Gastrocnemius medialis (tissue), 4 donors: ENCODE measurements around the gene YPEL2. TPM values are rescaled to one million over a fixed set of nuclear protein-coding genes. Genes with fewer than 3 reads are reported as not detected.

Source experiments
- ATAC-seq, 2 donors: fragments of 150-250 bp; one replicate each; pipeline ENCODE4 v1.9.1; 2016
- DNase-seq, 2 donors: peaks; one replicate each; pipeline ENCODE4 v3.0.0-alpha.2; 2019
- H3K27ac ChIP-seq, 4 donors: fragments of 200-600 bp; sonication (generic); 1 replicate in 1 of 4; 2 replicates in 3 of 4; pipeline ENCODE4 v1.5.1; 2016 to 2018; ENCODE audit warnings: mild to moderate bottlenecking in 2 of 4, moderate library complexity in 1 of 4
- H3K27me3 ChIP-seq, 3 donors: fragments of 200-600 bp; sonication (generic) in 2 of 3; 1 replicate in 1 of 3; 2 replicates in 2 of 3; pipeline versions ENCODE4 v1.5.1 to v1.6.0; 2016 to 2019; ENCODE audit warnings: mild to moderate bottlenecking in 1 of 3, moderate library complexity in 1 of 3
- H3K36me3 ChIP-seq, 2 donors: fragments of 200-600 bp; sonication (generic) in 1 of 2; one replicate each; pipeline ENCODE4 v1.5.1; 2017 to 2018
- H3K4me1 ChIP-seq, 2 donors: fragments of 200-600 bp; sonication (generic) in 1 of 2; one replicate each; pipeline ENCODE4 v1.5.1; 2016 to 2017; ENCODE audit warnings: mild to moderate bottlenecking in 2 of 2
- H3K4me3 ChIP-seq, 4 donors: fragments of 200-600 bp; sonication (generic) in 3 of 4; 1 replicate in 1 of 4; 2 replicates in 3 of 4; pipeline ENCODE4 v1.5.1; 2016 to 2019; ENCODE audit warnings: mild to moderate bottlenecking in 2 of 4
- H3K9me3 ChIP-seq, 3 donors: fragments of 200-600 bp; sonication (generic) in 2 of 3; 1 replicate in 1 of 3; 2 replicates in 2 of 3; pipeline ENCODE4 v1.5.1; 2016 to 2019
- CTCF ChIP-seq, 5 experiments: fragments of 450-650 bp in 3 of 5; fragments of 200-600 bp in 2 of 5; sonication (generic) in 2 of 5; IDR thresholded peaks in 4 of 5; conservative IDR thresholded peaks in 1 of 5; 1 replicate in 4 of 5; 2 replicates in 1 of 5; pipeline ENCODE4 v1.5.1; 2016 to 2019; ENCODE audit warnings: antibody characterized with exemption in 5 of 5, mild to moderate bottlenecking in 3 of 5, moderate library complexity in 3 of 5
- POLR2A ChIP-seq, 2 donors: fragments of 450-650 bp; IDR thresholded peaks; one replicate each; pipeline ENCODE4 v1.6.1; 2017; ENCODE audit warnings: antibody characterized with exemption in 2 of 2, mild to moderate bottlenecking in 2 of 2, moderate library complexity in 2 of 2
- in situ Hi-C, 4 donors: fragments of 200-750 bp; cut with MboI; loops; one replicate each; pipeline versions ENCODE4 v1.15.0 to v1.8.0; 2017; ENCODE audit warnings: low sequenced_read_pairs in 4 of 4
- intact Hi-C: fragments of 100-400 bp; cut with DNase I; formaldehyde crosslinking; loops from one replicate; pipeline ENCODE4 v1.15.1; 2023; ENCODE audit warnings: low total_unique reads
- total RNA-seq, 4 donors: library from RNA; depleted of rRNA; stranded (reverse); fragments of >200 nt; gene quantifications; one replicate each; pipeline versions ENCODE4 v1.1.0 to v1.2.3, GENCODE V29; 2016

The YPEL2 gene
- 10 to 100 TPM; 18.9 to 27.4 (median 22.2) TPM for total RNA-seq

- peak; percentile 97 to 98 for DNase-seq
- ATAC-seq, result peak; percentile 61 to 68
- Histone ChIP-seq H3K27ac (peak within 1 kb of the TSS; percentile 96 to 98 (median 96)), H3K27me3 (no peaks in the 10 kb centered on the region), H3K4me3 (peak within 1 kb of the TSS; percentile 85 to 95 (median 89)), H3K9me3 (no peaks in the 10 kb centered on the region), H3K36me3 (no peaks in the 10 kb centered on the region), H3K4me1 (peaks cover 55 to 64% of the 10 kb centered on the region in 2 donors)
- TF ChIP-seq CTCF (IDR thresholded peaks at IDR 0.05 in 4 of 5, conservative IDR thresholded peaks at IDR 0.05 in 1 of 5), result peak in 2 of 5 experiments; percentile 21 to 31
- peak; percentile 89 to 98 for TF ChIP-seq POLR2A (IDR thresholded peaks at IDR 0.05)
- intact Hi-C loops (loop anchor here (1.0 to 5.0 kb wide), 3 partner anchors 96 to 286 kb away; partner anchors contain the start of genes CLTC and GDPD1), in situ Hi-C loops (no loop called here)
Measured at GRCh38 chr17:59331129-59331928, at the start of gene YPEL2. Gene YPEL2, plus strand, starts transcription at chr17:59331655. Its CDS starts 21,755 bp downstream, at chr17:59353410.

GRCh38 chr17:59284317-59284716 lies 47.1 kb upstream of the YPEL2 start:
- Histone ChIP-seq H3K4me3 (no peak overlapping the region), H3K27ac (no peak overlapping the region), H3K36me3 (no peaks in the 10 kb centered on the region), H3K9me3 (no peaks in the 10 kb centered on the region), H3K27me3 (no peaks in the 10 kb centered on the region), H3K4me1 (no peaks in the 10 kb centered on the region)
- TF ChIP-seq CTCF (IDR thresholded peaks at IDR 0.05 in 4 of 5, conservative IDR thresholded peaks at IDR 0.05 in 1 of 5) (no peak), POLR2A (IDR thresholded peaks at IDR 0.05) (no peak)
- DNase-seq (no peak), ATAC-seq (no peak)
- in situ Hi-C loops (no loop called here), intact Hi-C loops (no loop called here)

- Histone ChIP-seq H3K4me1 (no peaks in the 10 kb centered on the region), H3K4me3 (no peak overlapping the region), H3K27ac (no peak overlapping the region), H3K9me3 (no peaks in the 10 kb centered on the region), H3K27me3 (no peaks in the 10 kb centered on the region), H3K36me3 (no peaks in the 10 kb centered on the region)
- intact Hi-C loops (no loop called here), in situ Hi-C loops (no loop called here)
- TF ChIP-seq CTCF (IDR thresholded peaks at IDR 0.05 in 4 of 5, conservative IDR thresholded peaks at IDR 0.05 in 1 of 5) (no peak), POLR2A (IDR thresholded peaks at IDR 0.05) (no peak)
- DNase-seq (no peak), ATAC-seq (no peak)
Measured at GRCh38 chr17:59287452-59287851, 44.0 kb upstream of the YPEL2 start.

GRCh38 chr17:59287891-59288290 lies 43.6 kb upstream of the YPEL2 start:
- in situ Hi-C loops (no loop called here), intact Hi-C loops (no loop called here)
- no peak overlapping the region for H3K27ac ChIP-seq
- DNase-seq (no peak), ATAC-seq (no peak)
- no peaks in the 10 kb centered on the region for H3K9me3 ChIP-seq
- no peaks in the 10 kb centered on the region for H3K4me1 ChIP-seq
- H3K36me3 ChIP-seq, result no peaks in the 10 kb centered on the region
- TF ChIP-seq CTCF (IDR thresholded peaks at IDR 0.05 in 4 of 5, conservative IDR thresholded peaks at IDR 0.05 in 1 of 5) (no peak), POLR2A (IDR thresholded peaks at IDR 0.05) (no peak)
- no peaks in the 10 kb centered on the region for H3K27me3 ChIP-seq
- no peak overlapping the region for H3K4me3 ChIP-seq
